Tibial nerve (tissue), 4 donors: ENCODE data around the gene ATP2B3.

Source experiments
- EP300 ChIP-seq, 2 donors: sonication (generic); formaldehyde crosslinking; IDR thresholded peaks; one replicate each; pipeline ENCODE4 v1.6.1; 2017; ENCODE audit warnings: antibody characterized with exemption in 2 of 2, mild to moderate bottlenecking in 1 of 2
- TF ChIP-seq, protein P1 (sequence below), 5 experiments: fragments of 200-600 bp in 3 of 5; fragments of 450-650 bp in 2 of 5; sonication (generic) in 3 of 5; IDR thresholded peaks; one replicate each; pipeline ENCODE4 v1.5.1; 2016 to 2019; ENCODE audit warnings: antibody characterized with exemption in 5 of 5, mild to moderate bottlenecking in 3 of 5, moderate library complexity in 2 of 5

DNA sequence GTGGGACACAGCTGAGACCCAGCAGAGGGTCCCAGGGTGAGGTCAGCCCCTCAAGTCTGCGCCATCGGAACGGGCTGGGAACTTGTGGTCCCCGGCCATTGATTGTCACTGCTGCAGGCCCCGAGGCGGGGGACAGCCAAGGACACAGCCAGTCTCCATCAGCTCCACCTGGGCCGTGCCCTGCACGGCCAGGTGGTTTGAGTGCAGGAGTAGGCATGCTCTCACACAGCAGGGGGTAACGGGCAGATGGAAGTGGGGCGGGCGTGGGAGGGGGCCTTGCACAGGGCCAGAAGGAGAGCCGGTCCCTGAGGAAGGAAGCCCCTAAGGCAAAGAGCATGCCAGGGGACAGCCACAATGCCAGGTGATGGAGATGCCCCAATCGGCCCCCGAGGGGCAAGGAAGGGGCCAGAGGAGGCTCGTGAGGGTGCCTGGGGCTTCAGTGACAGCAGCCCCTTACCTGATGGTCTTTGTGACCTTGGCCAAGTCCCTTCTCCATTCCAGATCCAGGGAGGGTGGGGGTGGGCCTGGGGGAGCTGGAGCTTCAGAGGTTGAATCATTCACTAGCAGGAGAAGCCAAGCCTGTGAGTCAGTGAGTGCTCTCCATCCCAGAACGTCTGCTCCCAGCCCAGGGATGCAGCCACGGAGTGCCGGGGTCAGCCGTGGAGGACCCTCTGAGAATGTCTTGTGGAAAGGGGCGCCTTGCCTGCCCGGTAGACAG, 2.3 kb downstream of the ATP2B3 start:
- TF ChIP-seq, protein P1, sequence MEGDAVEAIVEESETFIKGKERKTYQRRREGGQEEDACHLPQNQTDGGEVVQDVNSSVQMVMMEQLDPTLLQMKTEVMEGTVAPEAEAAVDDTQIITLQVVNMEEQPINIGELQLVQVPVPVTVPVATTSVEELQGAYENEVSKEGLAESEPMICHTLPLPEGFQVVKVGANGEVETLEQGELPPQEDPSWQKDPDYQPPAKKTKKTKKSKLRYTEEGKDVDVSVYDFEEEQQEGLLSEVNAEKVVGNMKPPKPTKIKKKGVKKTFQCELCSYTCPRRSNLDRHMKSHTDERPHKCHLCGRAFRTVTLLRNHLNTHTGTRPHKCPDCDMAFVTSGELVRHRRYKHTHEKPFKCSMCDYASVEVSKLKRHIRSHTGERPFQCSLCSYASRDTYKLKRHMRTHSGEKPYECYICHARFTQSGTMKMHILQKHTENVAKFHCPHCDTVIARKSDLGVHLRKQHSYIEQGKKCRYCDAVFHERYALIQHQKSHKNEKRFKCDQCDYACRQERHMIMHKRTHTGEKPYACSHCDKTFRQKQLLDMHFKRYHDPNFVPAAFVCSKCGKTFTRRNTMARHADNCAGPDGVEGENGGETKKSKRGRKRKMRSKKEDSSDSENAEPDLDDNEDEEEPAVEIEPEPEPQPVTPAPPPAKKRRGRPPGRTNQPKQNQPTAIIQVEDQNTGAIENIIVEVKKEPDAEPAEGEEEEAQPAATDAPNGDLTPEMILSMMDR (IDR thresholded peaks at IDR 0.05), result no peak
- TF ChIP-seq EP300 (IDR thresholded peaks at IDR 0.05), result no peak
